H9 (cell line): Measurements from ENCODE around the gene LY6G5B. TPM values are rescaled to one million over a fixed set of nuclear protein-coding genes. Genes with fewer than 3 reads are reported as not detected.

ENCODE experiments used
- DNase-seq: peaks from one replicate; pipeline ENCODE4 v3.0.0-alpha.2; 2017
- H2AFZ ChIP-seq: one replicate; pipeline ENCODE4 v1.6.1; 2013; ENCODE audit warnings: mild to moderate bottlenecking, low read length, control low read depth, moderate library complexity
- H2AK5ac ChIP-seq: 2 replicates; pipeline ENCODE4 v1.6.1; 2013; ENCODE audit warnings: low read length, control low read depth, mixed read lengths; ENCODE audit not compliant: insufficient read length
- H2BK120ac ChIP-seq: one replicate; pipeline ENCODE4 v1.6.1; 2013; ENCODE audit warnings: low read depth, mild to moderate bottlenecking, low read length, control low read depth, inconsistent platforms; ENCODE audit not compliant: poor library complexity, severe bottlenecking
- H2BK12ac ChIP-seq: 2 replicates; pipeline ENCODE4 v1.6.1; 2013; ENCODE audit warnings: low read length, control low read depth, mixed read lengths, low read depth; ENCODE audit not compliant: insufficient read length
- H2BK15ac ChIP-seq: 2 replicates; pipeline ENCODE4 v1.6.1; 2013; ENCODE audit warnings: low read depth, low read length, control low read depth
- H2BK20ac ChIP-seq: one replicate; pipeline ENCODE4 v1.6.1; 2013; ENCODE audit warnings: low read depth, mild to moderate bottlenecking, low read length, control low read depth, inconsistent platforms; ENCODE audit not compliant: poor library complexity, severe bottlenecking
- H2BK5ac ChIP-seq: 2 replicates; pipeline ENCODE4 v1.6.1; 2013; ENCODE audit warnings: low read length, control low read depth, mixed read lengths; ENCODE audit not compliant: insufficient read length
- H3K14ac ChIP-seq: 2 replicates; pipeline ENCODE4 v1.6.1; 2013; ENCODE audit warnings: low read length, control low read depth; ENCODE audit not compliant: insufficient read depth
- H3K18ac ChIP-seq: 2 replicates; pipeline ENCODE4 v1.6.1; 2013; ENCODE audit warnings: low read depth, mild to moderate bottlenecking, mixed read lengths, low read length, control low read depth; ENCODE audit not compliant: insufficient read length
- H3K23ac ChIP-seq: 2 replicates; pipeline ENCODE4 v1.6.1; 2013; ENCODE audit warnings: low read length, control low read depth, mixed read lengths, low read depth; ENCODE audit not compliant: insufficient read length
- H3K23me2 ChIP-seq: 2 replicates; pipeline ENCODE4 v1.6.1; 2013; ENCODE audit warnings: low read depth, mild to moderate bottlenecking, mixed read lengths, low read length, control low read depth; ENCODE audit not compliant: insufficient read length, poor library complexity, severe bottlenecking
- H3K27ac ChIP-seq: 2 replicates; pipeline ENCODE4 v1.5.1; 2013; ENCODE audit warnings: low read length, control low read depth, mixed read lengths, low read depth; ENCODE audit not compliant: insufficient read length
- H3K27me3 ChIP-seq: 2 replicates; pipeline ENCODE4 v1.6.1; 2013; ENCODE audit warnings: low read length, control low read depth, inconsistent platforms; ENCODE audit not compliant: insufficient read depth
- H3K4ac ChIP-seq: 2 replicates; pipeline ENCODE4 v1.6.1; 2013; ENCODE audit warnings: low read depth, mild to moderate bottlenecking, control low read depth, inconsistent platforms, low read length, moderate library complexity
- H3K4me1 ChIP-seq: 2 replicates; pipeline ENCODE4 v1.6.1; 2013; ENCODE audit warnings: low read length, control low read depth, inconsistent platforms; ENCODE audit not compliant: insufficient read depth
- H3K4me2 ChIP-seq: 2 replicates; pipeline ENCODE4 v1.6.1; 2013; ENCODE audit warnings: low read length, control low read depth, mixed read lengths; ENCODE audit not compliant: insufficient read length, insufficient read depth
- H3K56ac ChIP-seq: 2 replicates; pipeline ENCODE4 v1.6.1; 2013; ENCODE audit warnings: low read depth, mild to moderate bottlenecking, mixed read lengths, low read length, control low read depth; ENCODE audit not compliant: insufficient read length
- H3K79me1 ChIP-seq: 2 replicates; pipeline ENCODE4 v1.6.1; 2013; ENCODE audit warnings: low read depth, mild to moderate bottlenecking, moderate library complexity, low read length, control low read depth, inconsistent platforms; ENCODE audit not compliant: insufficient read depth, poor library complexity, severe bottlenecking
- H3K79me2 ChIP-seq: 2 replicates; pipeline ENCODE4 v1.6.1; 2013; ENCODE audit warnings: low read length, control low read depth, inconsistent platforms; ENCODE audit not compliant: insufficient read depth
- H3K9ac ChIP-seq: 2 replicates; pipeline ENCODE4 v1.6.1; 2013; ENCODE audit warnings: low read length, control low read depth, mixed read lengths; ENCODE audit not compliant: insufficient read length; ENCODE audit errors: extremely low read depth
- H3K9me3 ChIP-seq: one replicate; pipeline ENCODE4 v1.6.1; 2013; ENCODE audit warnings: low read depth, low read length, inconsistent platforms; ENCODE audit not compliant: control insufficient read depth
- H3T11ph ChIP-seq: one replicate; pipeline ENCODE4 v1.6.1; 2013; ENCODE audit warnings: mild to moderate bottlenecking, low read length, control low read depth, inconsistent platforms
- H4K20me1 ChIP-seq: one replicate; pipeline ENCODE4 v1.6.1; 2013; ENCODE audit not compliant: control insufficient read depth, insufficient read length, insufficient read depth
- H4K5ac ChIP-seq: 2 replicates; pipeline ENCODE4 v1.6.1; 2013; ENCODE audit warnings: low read depth, mild to moderate bottlenecking, mixed read lengths, low read length, control low read depth; ENCODE audit not compliant: insufficient read length
- H4K8ac ChIP-seq: replicated peaks from 2 replicates; pipeline ENCODE4 v1.6.1; 2013; ENCODE audit warnings: low read length, control low read depth, mixed read lengths, low read depth; ENCODE audit not compliant: insufficient read length
- H4K91ac ChIP-seq: 2 replicates; pipeline ENCODE4 v1.6.1; 2013; ENCODE audit warnings: low read depth, mild to moderate bottlenecking, moderate library complexity, mixed read lengths, low read length, control low read depth; ENCODE audit not compliant: insufficient read length
- H3K27ac Mint-ChIP-seq, 3 experiments: 2 replicates in 2 of 3; 3 replicates in 1 of 3; pipeline ENCODE4 v1.8.0; 2020 to 2021; ENCODE audit warnings: mixed read lengths in 3 of 3, mild to moderate bottlenecking in 1 of 3, moderate library complexity in 1 of 3
- H3K27me3 Mint-ChIP-seq: 2 replicates; pipeline ENCODE4 v1.8.0; 2021; ENCODE audit warnings: low read depth, mild to moderate bottlenecking, moderate library complexity, mixed read lengths
- H3K36me3 Mint-ChIP-seq, 3 experiments: 2 replicates in 2 of 3; 3 replicates in 1 of 3; pipeline ENCODE4 v1.8.0; 2020 to 2021; ENCODE audit warnings: low read depth in 3 of 3, mixed read lengths in 3 of 3; ENCODE audit not compliant: insufficient read depth in 1 of 3
- H3K4me1 Mint-ChIP-seq, 2 experiments: 2 replicates each; pipeline ENCODE4 v1.8.0; 2020; ENCODE audit warnings: mixed read lengths in 2 of 2
- H3K4me3 Mint-ChIP-seq, 2 experiments: 2 replicates in 1 of 2; 3 replicates in 1 of 2; pipeline ENCODE4 v1.8.0; 2020 to 2021; ENCODE audit warnings: mild to moderate bottlenecking in 2 of 2, mixed read lengths in 2 of 2, moderate library complexity in 1 of 2
- H3K9me3 Mint-ChIP-seq, 2 experiments: 2 replicates in 1 of 2; 3 replicates in 1 of 2; pipeline ENCODE4 v1.8.0; 2020; ENCODE audit warnings: mild to moderate bottlenecking in 2 of 2, mixed read lengths in 2 of 2, moderate library complexity in 1 of 2
- CTCF ChIP-seq: fragments of 200-600 bp; sonication (generic); conservative IDR thresholded peaks from 3 replicates; pipeline ENCODE4 v1.8.0; 2021; ENCODE audit warnings: antibody characterized with exemption, mild to moderate bottlenecking
- WGBS: extraction: QIAGEN DNeasy Blood & Tissue Kit; methylation state at CpG from one replicate; pipeline ENCODE4 v1.1.7; 2013; ENCODE audit warnings: missing lambda C conversion rate, low lambda C conversion rate, mixed read lengths; ENCODE audit not compliant: insufficient read length; ENCODE audit errors: extremely low coverage; 5-methylcytosine and 5-hydroxymethylcytosine counted together
- total RNA-seq: library from RNA; stranded (reverse); gene quantifications from 2 replicates; pipeline ENCODE4 v1.2.1, GENCODE V29; 2021

Gene LY6G5B
- total RNA-seq, 1 experiment from 2014 or later = 21.6 TPM

GRCh38 chr6:31689249-31690110, 19.7 kb downstream of the LY6G5B start:
- Histone ChIP-seq H3T11ph (no peak overlapping the region), H2BK5ac (no peak overlapping the region), H2BK12ac (no peak overlapping the region), H4K20me1 (no peaks in the 10 kb centered on the region), H3K27me3 (no peaks in the 10 kb centered on the region), H2BK15ac (no peak overlapping the region; the same call in 1 of the 2 replicates), H3K27ac (no peak overlapping the region), H2BK20ac (no peak overlapping the region), H4K91ac (no peak overlapping the region), H3K9me3 (no peaks in the 10 kb centered on the region), H2AFZ (no peak overlapping the region), H3K79me2 (no peaks in the 10 kb centered on the region), H4K5ac (no peak overlapping the region), H3K23me2 (no peaks in the 10 kb centered on the region), H3K4me2 (no peak overlapping the region), H4K8ac (no peak overlapping the region), H3K4ac (no peak overlapping the region), H2AK5ac (no peak overlapping the region), H3K9ac (no peak overlapping the region), H3K23ac (no peak overlapping the region), H3K14ac (no peak overlapping the region), H3K4me1 (no peaks in the 10 kb centered on the region), H3K79me1 (no peaks in the 10 kb centered on the region), H3K56ac (no peak overlapping the region), H2BK120ac (no peak overlapping the region), H3K18ac (no peak overlapping the region)
- TF ChIP-seq CTCF = peak; percentile 71
- no peaks in the 10 kb centered on the region for H3K27me3 Mint-ChIP-seq
- peak; percentile 65 for DNase-seq
- no peak overlapping the region; a peak in 1 of 5 replicates for H3K4me3 Mint-ChIP-seq
- no CpG with 5 or more reads among the region's 11 CpGs for WGBS
- H3K9me3 Mint-ChIP-seq = no peaks in the 10 kb centered on the region; a peak in 1 of 5 replicates
- H3K27ac Mint-ChIP-seq = no peak overlapping the region
- H3K4me1 Mint-ChIP-seq = peaks cover 5 to 10% of the 10 kb centered on the region in 2 experiments; a peak in 3 of 4 replicates
- H3K36me3 Mint-ChIP-seq = peaks cover 14 to 62% (median 40%) of the 10 kb centered on the region in 3 experiments
